DND-41 (cell line): ENCODE measurements around the gene HCN2.

Experiments used
- ATAC-seq: fragments of 200-7000 bp; cut with Tn5 transposase; 3 replicates; pipeline ENCODE4 v1.9.1; 2021; ENCODE audit warnings: low read depth; ENCODE audit not compliant: insufficient read depth
- DNase-seq: peaks from one replicate; pipeline ENCODE4 v3.0.0-alpha.2; 2020
- H2AFZ ChIP-seq: 2 replicates; pipeline ENCODE4 v1.6.0; 2012; ENCODE audit warnings: low read depth, low read length
- H3K27ac ChIP-seq: 2 replicates; pipeline ENCODE4 v1.5.1; 2012; ENCODE audit warnings: low read length, inconsistent platforms
- H3K27me3 ChIP-seq: fragments of 200-600 bp; sonication (generic); 2 replicates; pipeline ENCODE4 v1.6.0; 2012; ENCODE audit warnings: low read length, mild to moderate bottlenecking, inconsistent platforms; ENCODE audit not compliant: insufficient read depth, poor library complexity
- H3K36me3 ChIP-seq: 2 replicates; pipeline ENCODE4 v1.5.1; 2012; ENCODE audit warnings: low read length, inconsistent platforms; ENCODE audit not compliant: insufficient read depth
- H3K4me1 ChIP-seq: 2 replicates; pipeline ENCODE4 v1.5.1; 2012; ENCODE audit warnings: mild to moderate bottlenecking, low read length; ENCODE audit not compliant: insufficient read depth
- H3K4me2 ChIP-seq: 2 replicates; pipeline ENCODE4 v1.6.0; 2012; ENCODE audit warnings: mild to moderate bottlenecking, moderate library complexity, low read length, inconsistent platforms; ENCODE audit not compliant: insufficient read depth
- H3K4me3 ChIP-seq, 2 experiments: fragments of 200-600 bp in 1 of 2; shearing (Covaris generic) in 1 of 2; 2 replicates each; pipeline ENCODE4 v1.5.1; 2012 to 2016; ENCODE audit warnings: inconsistent platforms in 2 of 2, low read length in 2 of 2, mild to moderate bottlenecking in 2 of 2, low read depth in 1 of 2, moderate library complexity in 1 of 2
- H3K79me2 ChIP-seq: 2 replicates; pipeline ENCODE4 v1.6.0; 2012; ENCODE audit warnings: low read length, inconsistent platforms; ENCODE audit not compliant: insufficient read depth
- H3K9ac ChIP-seq: 2 replicates; pipeline ENCODE4 v1.6.0; 2012; ENCODE audit warnings: low read depth, mild to moderate bottlenecking, inconsistent platforms, low read length, moderate library complexity
- H3K9me3 ChIP-seq: 2 replicates; pipeline ENCODE4 v1.5.1; 2012; ENCODE audit warnings: low read length, moderate library complexity, mild to moderate bottlenecking, inconsistent platforms; ENCODE audit not compliant: insufficient read depth, severe bottlenecking
- H4K20me1 ChIP-seq: 2 replicates; pipeline ENCODE4 v1.6.0; 2012; ENCODE audit warnings: low read length; ENCODE audit not compliant: insufficient read depth
- EZH2 ChIP-seq: IDR thresholded peaks from 3 replicates; pipeline ENCODE4 v1.6.1; 2012; ENCODE audit warnings: borderline replicate concordance, low read depth, mild to moderate bottlenecking, moderate library complexity, low read length, inconsistent platforms; ENCODE audit not compliant: severe bottlenecking
- TF ChIP-seq, protein P1 (sequence below): IDR thresholded peaks from 2 replicates; pipeline ENCODE4 v1.5.1; 2012; ENCODE audit warnings: borderline replicate concordance, low read length, moderate library complexity, mild to moderate bottlenecking; ENCODE audit not compliant: poor library complexity, severe bottlenecking; ENCODE audit errors: extremely low read depth

HCN2 gene

DNA sequence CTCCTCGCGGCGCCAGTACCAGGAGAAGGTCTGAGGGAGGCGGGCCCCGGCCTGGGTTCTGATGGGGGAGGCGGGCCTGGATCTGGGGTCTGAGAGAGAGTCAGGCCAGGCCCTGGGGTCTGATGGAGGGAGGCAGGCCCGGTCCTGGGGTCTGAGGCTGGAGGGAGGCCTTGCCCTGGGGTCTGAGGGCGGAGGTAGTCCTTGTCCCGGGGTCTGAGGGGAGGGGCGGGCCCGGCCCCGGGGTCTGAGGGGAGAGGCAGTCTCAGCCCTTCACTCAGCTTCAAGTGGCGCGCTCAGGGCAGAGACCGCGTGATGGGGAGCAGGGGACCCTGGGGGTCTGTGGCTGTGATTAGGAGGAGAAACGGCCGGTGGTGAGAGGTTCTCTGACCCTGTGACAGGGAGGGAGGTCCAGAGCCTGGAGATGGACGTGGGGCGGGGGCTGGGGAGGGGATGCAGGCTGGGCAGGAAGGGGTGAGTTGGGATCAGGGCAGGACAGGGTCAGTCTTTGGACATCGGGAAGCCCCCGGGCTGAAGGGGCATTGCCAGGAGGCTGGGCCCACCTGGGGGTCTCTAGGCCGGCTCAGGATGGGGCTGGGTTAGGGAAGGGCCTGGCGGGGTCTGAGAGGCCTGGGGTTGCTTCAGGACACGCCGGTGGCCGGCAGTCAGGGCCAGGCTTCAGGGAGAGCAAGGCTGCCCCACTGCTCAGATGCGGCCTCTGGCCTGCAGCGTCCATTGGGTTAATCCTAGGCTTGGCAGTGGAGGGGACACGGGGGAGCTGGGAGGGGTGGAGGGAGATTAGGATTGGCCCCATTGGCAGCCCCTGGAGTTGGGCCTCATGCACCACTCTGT lies 18.7 kb downstream of the HCN2 start:
- peak overlapping the region; percentile 63 for H3K4me2 ChIP-seq
- no peaks in the 10 kb centered on the region for H4K20me1 ChIP-seq
- H3K4me1 ChIP-seq: peaks cover 26% of the 10 kb centered on the region
- no peaks in the 10 kb centered on the region for H3K27me3 ChIP-seq
- TF ChIP-seq, protein P1, sequence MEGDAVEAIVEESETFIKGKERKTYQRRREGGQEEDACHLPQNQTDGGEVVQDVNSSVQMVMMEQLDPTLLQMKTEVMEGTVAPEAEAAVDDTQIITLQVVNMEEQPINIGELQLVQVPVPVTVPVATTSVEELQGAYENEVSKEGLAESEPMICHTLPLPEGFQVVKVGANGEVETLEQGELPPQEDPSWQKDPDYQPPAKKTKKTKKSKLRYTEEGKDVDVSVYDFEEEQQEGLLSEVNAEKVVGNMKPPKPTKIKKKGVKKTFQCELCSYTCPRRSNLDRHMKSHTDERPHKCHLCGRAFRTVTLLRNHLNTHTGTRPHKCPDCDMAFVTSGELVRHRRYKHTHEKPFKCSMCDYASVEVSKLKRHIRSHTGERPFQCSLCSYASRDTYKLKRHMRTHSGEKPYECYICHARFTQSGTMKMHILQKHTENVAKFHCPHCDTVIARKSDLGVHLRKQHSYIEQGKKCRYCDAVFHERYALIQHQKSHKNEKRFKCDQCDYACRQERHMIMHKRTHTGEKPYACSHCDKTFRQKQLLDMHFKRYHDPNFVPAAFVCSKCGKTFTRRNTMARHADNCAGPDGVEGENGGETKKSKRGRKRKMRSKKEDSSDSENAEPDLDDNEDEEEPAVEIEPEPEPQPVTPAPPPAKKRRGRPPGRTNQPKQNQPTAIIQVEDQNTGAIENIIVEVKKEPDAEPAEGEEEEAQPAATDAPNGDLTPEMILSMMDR: no peak
- TF ChIP-seq EZH2: no peak
- peak; percentile 40 for DNase-seq
- H3K9me3 ChIP-seq: no peaks in the 10 kb centered on the region
- 0 out of 2 replicates have a peak, but pooled peaks cover 4% of the 10 kb centered on the region for H3K36me3 ChIP-seq
- peak overlapping the region; percentile 59 for H3K27ac ChIP-seq
- peak overlapping the region; percentile 67 for H2AFZ ChIP-seq
- no peak for ATAC-seq
- no peaks in the 10 kb centered on the region for H3K79me2 ChIP-seq
- H3K9ac ChIP-seq: peak overlapping the region; percentile 56
- H3K4me3 ChIP-seq: peak overlapping the region; percentile 17 to 59; a peak in 3 of 4 replicates

DNA sequence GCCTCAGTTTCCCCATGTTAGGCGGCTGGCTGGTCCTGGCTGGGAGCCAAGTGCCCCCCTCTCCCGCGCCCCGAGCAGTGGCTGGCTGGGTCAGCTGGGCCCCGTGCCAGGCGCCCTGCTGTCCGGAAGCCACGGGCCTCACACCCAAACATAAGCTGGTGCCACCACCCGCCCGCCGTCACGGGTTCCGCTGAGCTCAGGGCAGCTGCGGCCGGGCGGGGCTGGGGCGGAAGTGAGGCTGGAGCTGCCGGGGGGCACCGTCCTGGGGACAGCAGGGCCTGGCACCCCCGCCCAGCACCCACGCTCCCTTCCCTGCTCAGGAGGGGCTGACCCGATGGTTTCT lies 19.3 kb downstream of the HCN2 start:
- no peaks in the 10 kb centered on the region for H4K20me1 ChIP-seq
- peaks cover 26% of the 10 kb centered on the region for H3K4me1 ChIP-seq
- 0 out of 2 replicates have a peak, but pooled peaks cover 5% of the 10 kb centered on the region for H3K36me3 ChIP-seq
- H3K4me3 ChIP-seq: no peak overlapping the region
- DNase-seq: no peak
- H3K4me2 ChIP-seq: no peak overlapping the region
- no peak overlapping the region for H3K27ac ChIP-seq
- no peaks in the 10 kb centered on the region for H3K79me2 ChIP-seq
- ATAC-seq: no peak
- no peaks in the 10 kb centered on the region for H3K27me3 ChIP-seq
- no peak for TF ChIP-seq EZH2
- TF ChIP-seq, protein P1: no peak
- H3K9me3 ChIP-seq: no peaks in the 10 kb centered on the region
- H2AFZ ChIP-seq: no peak overlapping the region
- no peak overlapping the region for H3K9ac ChIP-seq

DNA sequence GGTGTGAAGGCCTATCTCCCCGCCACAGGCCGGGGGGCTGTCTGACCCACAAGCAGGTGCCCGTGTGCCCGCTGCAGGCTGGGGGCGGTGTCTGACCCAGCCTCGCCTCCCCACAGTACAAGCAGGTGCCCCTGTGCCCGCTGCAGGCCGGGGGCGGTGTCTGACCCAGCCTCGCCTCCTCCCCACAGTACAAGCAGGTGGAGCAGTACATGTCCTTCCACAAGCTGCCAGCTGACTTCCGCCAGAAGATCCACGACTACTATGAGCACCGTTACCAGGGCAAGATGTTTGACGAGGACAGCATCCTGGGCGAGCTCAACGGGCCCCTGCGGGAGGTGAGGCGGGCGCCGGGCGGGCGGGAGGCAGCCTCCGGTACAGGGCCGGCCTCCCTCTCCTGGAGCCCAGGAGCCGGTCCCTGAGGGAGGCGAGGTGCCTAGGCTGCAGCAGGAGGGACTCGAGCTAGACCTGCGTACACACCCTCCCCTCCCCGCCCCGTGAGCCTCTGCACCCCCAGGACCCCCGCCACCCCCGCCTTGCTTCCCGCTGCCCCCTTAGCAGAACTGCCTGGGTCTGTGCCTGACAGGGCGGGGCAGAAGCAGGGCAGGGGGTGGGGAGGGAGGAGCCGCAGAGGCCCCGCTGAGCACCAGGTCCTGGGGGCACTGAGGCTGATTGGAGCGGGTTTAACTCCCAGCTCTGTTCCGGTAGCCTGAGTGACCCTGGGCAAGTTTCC lies 20.6 kb downstream of the HCN2 start:
- Histone ChIP-seq H3K4me3 (peak overlapping the region; percentile 2 to 54; a peak in 3 of 4 replicates), H2AFZ (peak overlapping the region; percentile 74), H3K27ac (peak overlapping the region; percentile 82), H4K20me1 (no peaks in the 10 kb centered on the region), H3K4me2 (peak overlapping the region; percentile 73), H3K9ac (peak overlapping the region; percentile 53), H3K4me1 (peaks cover 24% of the 10 kb centered on the region), H3K36me3 (peaks cover 16% of the 10 kb centered on the region), H3K9me3 (no peaks in the 10 kb centered on the region), H3K79me2 (no peaks in the 10 kb centered on the region), H3K27me3 (no peaks in the 10 kb centered on the region)
- TF ChIP-seq, protein P1: no peak
- TF ChIP-seq EZH2: no peak
- peak; percentile 62 for ATAC-seq
- peak; percentile 36 for DNase-seq
